Fibroblast of gingiva (primary cell): ENCODE results near the gene BTNL3.
"Not testable (repeated sequence)": the region's sequence is repeated elsewhere in the genome, so short reads cannot be mapped to it uniquely, and the experiment has no call there.

Source experiments
- DNase-seq: peaks from one replicate; pipeline ENCODE4 v3.0.0-alpha.2; 2011; ENCODE audit warnings: low read depth

BTNL3 gene

GRCh38 chr5:180988592-180988991, at the start of gene BTNL3:
Gene BTNL3 (plus strand): TSS chr5:180988846. CDS start chr5:180989029, 183 bp downstream.
- DNase-seq: no peak

GRCh38 chr5:180950291-180950949, 38.2 kb upstream of the BTNL3 start:
- no peak for DNase-seq

GRCh38 chr5:180959661-180960060, 29.0 kb upstream of the BTNL3 start:
- DNase-seq: no peak

- DNase-seq: no peak
Measured at GRCh38 chr5:180960209-180960608, 28.4 kb upstream of the BTNL3 start.

GRCh38 chr5:180969406-180969805, 19.2 kb upstream of the BTNL3 start:
- DNase-seq: no peak

- DNase-seq: no peak
Measured at GRCh38 chr5:180970336-180970735, 18.3 kb upstream of the BTNL3 start.

GRCh38 chr5:180970875-180971274, 17.8 kb upstream of the BTNL3 start:
- no peak for DNase-seq

GRCh38 chr5:180974612-180975315, 13.9 kb upstream of the BTNL3 start:
- no peak for DNase-seq

GRCh38 chr5:180975338-180975737, 13.3 kb upstream of the BTNL3 start:
- no peak for DNase-seq

GRCh38 chr5:180976518-180976917, 12.1 kb upstream of the BTNL3 start:
- DNase-seq: no peak

- no peak for DNase-seq
Measured at GRCh38 chr5:180977852-180978251, 10.8 kb upstream of the BTNL3 start.

GRCh38 chr5:180982008-180982741, 6.5 kb upstream of the BTNL3 start:
- DNase-seq: no peak

GRCh38 chr5:180988016-180988415, 630 bp upstream of the BTNL3 start:
- DNase-seq: no peak

- no peak for DNase-seq
Measured at GRCh38 chr5:180990086-180990881, 1.6 kb downstream of the BTNL3 start.

GRCh38 chr5:180990882-180991242, 2.2 kb downstream of the BTNL3 start:
- no peak for DNase-seq

- DNase-seq: no peak
Measured at GRCh38 chr5:181001947-181002346, 13.3 kb downstream of the BTNL3 start.

- no peak for DNase-seq
Measured at GRCh38 chr5:181005791-181006190, 17.1 kb downstream of the BTNL3 start.

- DNase-seq: no peak
Measured at GRCh38 chr5:181008136-181008535, 19.5 kb downstream of the BTNL3 start.

- DNase-seq: not testable (repeated sequence)
Measured at GRCh38 chr5:181010018-181010417, 21.4 kb downstream of the BTNL3 start.

GRCh38 chr5:181014654-181015053, 26.0 kb downstream of the BTNL3 start:
- DNase-seq: not testable (repeated sequence)

- DNase-seq: not testable (repeated sequence)
Measured at GRCh38 chr5:181017448-181017847, 28.8 kb downstream of the BTNL3 start.

- no peak for DNase-seq
Measured at GRCh38 chr5:181020688-181021087, 32.0 kb downstream of the BTNL3 start.
